ENCODE results near the gene FAM170B. TPM values are rescaled to one million over a fixed set of nuclear protein-coding genes. Genes with fewer than 3 reads are reported as not detected.

Gene FAM170B
- total RNA-seq, 4 donors from 2014 or later, result not detected

GRCh38 chr10:49154641-49155040 lies 20.8 kb upstream of the FAM170B start:
- no peaks in the 10 kb centered on the region for H3K9me3 ChIP-seq
- no peak overlapping the region for H3K4me3 ChIP-seq
- TF ChIP-seq CTCF (IDR thresholded peaks at IDR 0.05), result no peak
- intact Hi-C loops (cut with DNase I), result no loop called here
- peaks cover 0 to 16% (median 0%) of the 10 kb centered on the region in 4 donors for H3K27me3 ChIP-seq
- peaks cover 0 to 6% (median 2%) of the 10 kb centered on the region in 4 donors for H3K36me3 ChIP-seq
- H3K27ac ChIP-seq (replicated peaks in 1 of 4), result no peak overlapping the region
- 94% methylated on average over 6 of the region's 6 CpGs for WGBS
- H3K4me1 ChIP-seq, result no peaks in the 10 kb centered on the region
- no peak for DNase-seq (ENCODE audit: extremely low spot score)

- no peak overlapping the region for H3K27ac ChIP-seq (replicated peaks in 1 of 4)
- peaks cover 0 to 6% (median 2%) of the 10 kb centered on the region in 4 donors for H3K36me3 ChIP-seq
- peaks cover 0 to 16% (median 0%) of the 10 kb centered on the region in 4 donors for H3K27me3 ChIP-seq
- H3K4me3 ChIP-seq, result no peak overlapping the region
- intact Hi-C loops (cut with DNase I), result no loop called here
- TF ChIP-seq POLR2AphosphoS5 (IDR thresholded peaks at IDR 0.05) (no peak), EP300 (IDR thresholded peaks at IDR 0.05) (no peak), CTCF (IDR thresholded peaks at IDR 0.05) (no peak), POLR2A (IDR thresholded peaks at IDR 0.05; ENCODE audit: low read depth) (no peak)
- no peak for DNase-seq (ENCODE audit: extremely low spot score)
- 82% methylated on average over 1 of the region's 1 CpG for WGBS
- H3K9me3 ChIP-seq, result no peaks in the 10 kb centered on the region
- H3K4me1 ChIP-seq, result no peaks in the 10 kb centered on the region
Observed at GRCh38 chr10:49153971-49154370, 20.1 kb upstream of the FAM170B start.

- no peak overlapping the region for H3K27ac ChIP-seq (replicated peaks in 1 of 4)
- intact Hi-C loops (cut with DNase I), result no loop called here
- 76% methylated on average over 4 of the region's 4 CpGs for WGBS
Observed at GRCh38 chr10:49153115-49153514, 19.3 kb upstream of the FAM170B start.

GRCh38 chr10:49152663-49153062 lies 18.8 kb upstream of the FAM170B start:
- TF ChIP-seq EP300 (IDR thresholded peaks at IDR 0.05), result no peak
- WGBS, result 73% methylated on average over 4 of the region's 4 CpGs
- H3K27me3 ChIP-seq, result peaks cover 0 to 16% (median 0%) of the 10 kb centered on the region in 4 donors
- H3K4me1 ChIP-seq, result no peaks in the 10 kb centered on the region
- no peak for DNase-seq (ENCODE audit: extremely low spot score)
- intact Hi-C loops (cut with DNase I), result no loop called here
- peaks cover 0 to 6% (median 2%) of the 10 kb centered on the region in 4 donors for H3K36me3 ChIP-seq
- H3K4me3 ChIP-seq, result no peak overlapping the region
- H3K9me3 ChIP-seq, result peaks cover 0 to 8% (median 4%) of the 10 kb centered on the region in 4 donors
- H3K27ac ChIP-seq (replicated peaks in 1 of 4), result no peak overlapping the region

More at GRCh38 chr10:49153115-49153514, 19.3 kb upstream of the FAM170B start:
- Histone ChIP-seq H3K4me1 (no peaks in the 10 kb centered on the region), H3K4me3 (no peak overlapping the region), H3K9me3 (peaks cover 0 to 4% (median 2%) of the 10 kb centered on the region in 4 donors), H3K36me3 (peaks cover 0 to 6% (median 2%) of the 10 kb centered on the region in 4 donors), H3K27me3 (peaks cover 0 to 16% (median 0%) of the 10 kb centered on the region in 4 donors)
- no peak for DNase-seq (ENCODE audit: extremely low spot score)
- TF ChIP-seq POLR2AphosphoS5 (IDR thresholded peaks at IDR 0.05), result no peak
- no peak for TF ChIP-seq CTCF (IDR thresholded peaks at IDR 0.05)
- TF ChIP-seq EP300 (IDR thresholded peaks at IDR 0.05), result no peak
- no peak for TF ChIP-seq POLR2A (IDR thresholded peaks at IDR 0.05; ENCODE audit: low read depth)

- H3K9me3 ChIP-seq, result peaks cover 0 to 14% (median 7%) of the 10 kb centered on the region in 4 donors
- intact Hi-C loops (cut with DNase I), result no loop called here
- no peaks in the 10 kb centered on the region for H3K4me1 ChIP-seq
- TF ChIP-seq EP300 (IDR thresholded peaks at IDR 0.05) (no peak), CTCF (IDR thresholded peaks at IDR 0.05) (no peak), POLR2AphosphoS5 (IDR thresholded peaks at IDR 0.05) (no peak), POLR2A (IDR thresholded peaks at IDR 0.05; ENCODE audit: low read depth) (no peak)
- no peak for DNase-seq (ENCODE audit: extremely low spot score)
- H3K36me3 ChIP-seq, result peaks cover 0 to 6% (median under 1%) of the 10 kb centered on the region in 4 donors
- H3K27me3 ChIP-seq, result peaks cover 0 to 16% (median 0%) of the 10 kb centered on the region in 4 donors
- no peak overlapping the region for H3K4me3 ChIP-seq
- no peak overlapping the region for H3K27ac ChIP-seq (replicated peaks in 1 of 4)
- 91% methylated on average over 4 of the region's 4 CpGs for WGBS
Observed at GRCh38 chr10:49152037-49152436, 18.2 kb upstream of the FAM170B start.

Data from esophagus muscularis mucosa (tissue), 4 donors.